ENCODE measurements around the gene ZNF593.

DNA sequence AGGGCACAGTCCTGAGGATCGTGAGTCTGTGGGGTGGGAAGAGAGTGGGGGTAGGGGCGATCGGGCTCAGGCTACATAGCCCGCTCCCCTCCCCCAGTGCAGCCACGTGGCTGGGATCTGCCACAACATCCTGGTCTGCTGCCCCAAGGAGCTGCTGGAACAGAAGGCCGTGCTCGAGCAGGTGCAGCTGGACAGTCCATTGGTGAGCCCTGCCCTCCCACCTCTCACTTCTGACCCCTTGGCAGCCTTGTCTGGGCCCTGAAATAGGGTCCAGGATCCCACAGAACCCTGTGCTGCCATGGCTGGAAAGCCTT, 12.6 kb downstream of the ZNF593 start:
- TF ChIP-seq, protein P1, sequence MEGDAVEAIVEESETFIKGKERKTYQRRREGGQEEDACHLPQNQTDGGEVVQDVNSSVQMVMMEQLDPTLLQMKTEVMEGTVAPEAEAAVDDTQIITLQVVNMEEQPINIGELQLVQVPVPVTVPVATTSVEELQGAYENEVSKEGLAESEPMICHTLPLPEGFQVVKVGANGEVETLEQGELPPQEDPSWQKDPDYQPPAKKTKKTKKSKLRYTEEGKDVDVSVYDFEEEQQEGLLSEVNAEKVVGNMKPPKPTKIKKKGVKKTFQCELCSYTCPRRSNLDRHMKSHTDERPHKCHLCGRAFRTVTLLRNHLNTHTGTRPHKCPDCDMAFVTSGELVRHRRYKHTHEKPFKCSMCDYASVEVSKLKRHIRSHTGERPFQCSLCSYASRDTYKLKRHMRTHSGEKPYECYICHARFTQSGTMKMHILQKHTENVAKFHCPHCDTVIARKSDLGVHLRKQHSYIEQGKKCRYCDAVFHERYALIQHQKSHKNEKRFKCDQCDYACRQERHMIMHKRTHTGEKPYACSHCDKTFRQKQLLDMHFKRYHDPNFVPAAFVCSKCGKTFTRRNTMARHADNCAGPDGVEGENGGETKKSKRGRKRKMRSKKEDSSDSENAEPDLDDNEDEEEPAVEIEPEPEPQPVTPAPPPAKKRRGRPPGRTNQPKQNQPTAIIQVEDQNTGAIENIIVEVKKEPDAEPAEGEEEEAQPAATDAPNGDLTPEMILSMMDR (IDR thresholded peaks at IDR 0.05), result no peak
- TF ChIP-seq POLR2A (IDR thresholded peaks at IDR 0.05), result no peak

Measured in stomach (tissue), 4 donors.